Testis (tissue), 2 donors: ENCODE results near the gene CACNA1C.

Source experiments
- CTCF ChIP-seq, 3 experiments: fragments of 450-650 bp in 2 of 3; fragments of 200-600 bp in 1 of 3; sonication (generic) in 1 of 3; IDR thresholded peaks; one replicate each; pipeline ENCODE4 v1.5.1; 2016 to 2019; ENCODE audit warnings: antibody characterized with exemption in 3 of 3, mild to moderate bottlenecking in 2 of 3, moderate library complexity in 1 of 3
- POLR2A ChIP-seq: fragments of 450-650 bp; IDR thresholded peaks from one replicate; pipeline ENCODE4 v1.6.1; 2017; ENCODE audit warnings: antibody characterized with exemption, mild to moderate bottlenecking, moderate library complexity

GRCh38 chr12:2335916-2336315 is 283.1 kb downstream of the CACNA1C start:
- TF ChIP-seq CTCF (IDR thresholded peaks at IDR 0.05) (no peak), POLR2A (no peak)
